ENCODE measurements around the gene FKBP15. TPM values are rescaled to one million over a fixed set of nuclear protein-coding genes. Genes with fewer than 3 reads are reported as not detected.
"Not testable (repeated sequence)": the region's sequence is repeated elsewhere in the genome, so short reads cannot be mapped to it uniquely, and the experiment has no call there.

Gene FKBP15
- total RNA-seq, 4 donors from 2014 or later = 14.1 to 30.3 (median 23.1) TPM

DNA sequence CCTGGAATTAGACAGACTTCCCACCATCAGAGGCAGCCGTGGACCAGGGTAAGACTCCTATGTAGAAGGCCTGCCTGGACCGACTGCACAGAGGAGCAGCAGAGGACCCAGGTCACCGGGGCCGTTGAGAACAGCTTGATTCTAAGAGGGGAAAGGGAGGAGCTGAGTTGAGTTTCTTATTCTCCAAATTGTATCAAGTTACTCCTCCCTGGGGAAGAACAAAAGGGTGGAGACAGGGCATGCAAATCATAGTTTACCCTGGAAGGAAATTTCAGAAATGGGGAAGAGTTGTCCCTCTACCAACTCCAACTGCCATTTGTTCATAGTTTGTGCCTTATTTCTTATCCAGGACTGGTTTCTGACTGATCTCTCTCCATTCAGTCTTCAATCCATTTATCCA is 91.2 kb downstream of the FKBP15 start:
- no peaks in the 10 kb centered on the region for H3K27me3 ChIP-seq
- H3K27ac ChIP-seq = no peak overlapping the region
- no peak overlapping the region for H3K4me3 ChIP-seq
- H3K9me3 ChIP-seq = no peaks in the 10 kb centered on the region
- no peaks in the 10 kb centered on the region for H3K4me1 ChIP-seq
- no peaks in the 10 kb centered on the region for H3K36me3 ChIP-seq
- no peak for DNase-seq
- intact Hi-C loops (cut with DNase I; ENCODE audit: low total_unique reads) = no loop called here
- TF ChIP-seq POLR2A (IDR thresholded peaks at IDR 0.05) (no peak), CTCF (IDR thresholded peaks at IDR 0.05) (no peak)

- Histone ChIP-seq H3K4me3 (no peak overlapping the region), H3K36me3 (no peaks in the 10 kb centered on the region), H3K27me3 (no peaks in the 10 kb centered on the region), H3K4me1 (no peaks in the 10 kb centered on the region), H3K27ac (no peak overlapping the region), H3K9me3 (no peaks in the 10 kb centered on the region)
- no peak for DNase-seq
- no peak for TF ChIP-seq POLR2A (IDR thresholded peaks at IDR 0.05)
- no peak for TF ChIP-seq CTCF (IDR thresholded peaks at IDR 0.05)
- intact Hi-C loops (cut with DNase I; ENCODE audit: low total_unique reads) = no loop called here
These were observed 91.6 kb downstream of the FKBP15 start for GRCh38 chr9:113129466-113129865.

GRCh38 chr9:113125386-113126035 is 95.6 kb downstream of the FKBP15 start:
- TF ChIP-seq CTCF (IDR thresholded peaks at IDR 0.05) (no peak), POLR2A (IDR thresholded peaks at IDR 0.05) (no peak)
- intact Hi-C loops (cut with DNase I; ENCODE audit: low total_unique reads) = no loop called here
- H3K27ac ChIP-seq = no peak overlapping the region
- H3K27me3 ChIP-seq = no peaks in the 10 kb centered on the region
- no peaks in the 10 kb centered on the region for H3K36me3 ChIP-seq
- no peaks in the 10 kb centered on the region for H3K9me3 ChIP-seq
- no peak overlapping the region for H3K4me3 ChIP-seq
- H3K4me1 ChIP-seq = no peaks in the 10 kb centered on the region
- no peak for DNase-seq

GRCh38 chr9:113118829-113119228 is 102.2 kb downstream of the FKBP15 start:
- intact Hi-C loops (cut with DNase I; ENCODE audit: low total_unique reads); DNase-seq: not testable (repeated sequence)

More at GRCh38 chr9:113118829-113119228, 102.2 kb downstream of the FKBP15 start:
- not testable (repeated sequence) for H3K36me3 ChIP-seq, H3K27me3 ChIP-seq, H3K4me1 ChIP-seq, H3K27ac ChIP-seq, H3K9me3 ChIP-seq, H3K4me3 ChIP-seq

Other genes with a start within 250 kb of the FKBP15 start
- 10 to 100 TPM in 1 of 4 donors, 1 to 10 TPM in 3; 1.3 to 13.3 (median 6.5) TPM for gene ZNF883, start 209.1 kb downstream of the FKBP15 start, total RNA-seq
- 10 to 100 TPM in 1 of 4 donors, 1 to 10 TPM in 3; 3.8 to 17.2 (median 7.2) TPM for gene ZFP37, start 164.6 kb downstream of the FKBP15 start, total RNA-seq
- 10 to 100 TPM in 1 of 4 donors, 1 to 10 TPM in 3; 3.0 to 20.0 (median 7.4) TPM for gene SLC31A2, start 70.3 kb downstream of the FKBP15 start, total RNA-seq
- gene SLC31A1, start 267 bp upstream of the FKBP15 start, total RNA-seq = 10 to 100 TPM in 2 of 4 donors, 1 to 10 TPM in 1, under 1 TPM in 1; 0.51 to 20.6 (median 10.6) TPM
- gene CDC26, start 54.3 kb upstream of the FKBP15 start, total RNA-seq = 10 to 100 TPM; 16.9 to 30.9 (median 26.3) TPM
- gene PRPF4, start 54.4 kb upstream of the FKBP15 start, total RNA-seq = 10 to 100 TPM in 3 of 4 donors, 1 to 10 TPM in 1; 5.9 to 30.2 (median 18.4) TPM
- gene RNF183, start 82.1 kb upstream of the FKBP15 start, total RNA-seq = under 1 TPM in 2 of 4 donors, not detected in 2; 0.35 to 0.82 TPM
- gene WDR31, start 119.0 kb upstream of the FKBP15 start, total RNA-seq = 1 to 10 TPM in 3 of 4 donors, under 1 TPM in 1; 0.29 to 3.6 (median 2.8) TPM
- gene BSPRY, start 128.3 kb upstream of the FKBP15 start, total RNA-seq = 1 to 10 TPM in 1 of 4 donors, under 1 TPM in 1, not detected in 2; 0.40 to 1.9 TPM
- gene HDHD3, start 155.7 kb upstream of the FKBP15 start, total RNA-seq = 10 to 100 TPM; 10.5 to 36.8 (median 20.4) TPM
- gene ALAD, start 180.0 kb upstream of the FKBP15 start, total RNA-seq = 10 to 100 TPM in 3 of 4 donors, 1 to 10 TPM in 1; 1.5 to 26.6 (median 16.1) TPM
- 10 to 100 TPM in 3 of 4 donors, 1 to 10 TPM in 1; 6.5 to 46.4 (median 20.4) TPM for gene POLE3, start 189.4 kb upstream of the FKBP15 start, total RNA-seq
- 1 to 10 TPM in 1 of 4 donors, under 1 TPM in 2, not detected in 1; 0.21 to 3.3 (median 0.58) TPM for gene C9orf43, start 189.5 kb upstream of the FKBP15 start, total RNA-seq
- 10 to 100 TPM; 16.2 to 75.6 (median 54.9) TPM for gene RGS3, start 242.4 kb upstream of the FKBP15 start, total RNA-seq

All from uterus (tissue), 4 donors.